AG04450 (cell line): ENCODE results near the gene UBL7. TPM values are rescaled to one million over a fixed set of nuclear protein-coding genes. Genes with fewer than 3 reads are reported as not detected.

Source experiments
- CTCF ChIA-PET: fragments of 300-600, 350-600 bp; formaldehyde crosslinking; extraction: SDS; loops from one replicate; lab custom pipeline; 2022; ENCODE audit warnings: antibody characterized with exemption, inconsistent platforms; lab: Charles Lee
- POLR2A ChIA-PET: fragments of 350-600 bp; formaldehyde crosslinking; extraction: SDS; loops from one replicate; lab custom pipeline; 2021; ENCODE audit warnings: antibody characterized with exemption, inconsistent platforms; lab: Yijun Ruan, JAX
- DNase-seq: peaks from one replicate; pipeline ENCODE4 v3.0.0-alpha.2; 2011; ENCODE audit warnings: low read depth, low spot score
- H3K27ac ChIP-seq: one replicate; pipeline ENCODE4 v1.5.1; 2012; ENCODE audit warnings: low read depth, low read length, control low read depth
- H3K27me3 ChIP-seq: one replicate; pipeline ENCODE4 v1.6.0; 2012; ENCODE audit warnings: low read length; ENCODE audit not compliant: control insufficient read depth, insufficient read depth
- H3K4me3 ChIP-seq: 2 replicates; pipeline ENCODE4 v1.5.1; 2011; ENCODE audit warnings: mild to moderate bottlenecking, low read depth, low read length, control low read depth
- H3K9me3 ChIP-seq: 2 replicates; pipeline ENCODE4 v1.5.1; 2012; ENCODE audit warnings: low read length; ENCODE audit not compliant: control insufficient read depth, insufficient read depth
- CTCF ChIP-seq: IDR thresholded peaks from 2 replicates; pipeline ENCODE4 v1.5.1; 2011; ENCODE audit warnings: low read depth, low read length, control low read depth, inconsistent platforms
- polyA plus RNA-seq: library from polyadenylated mRNA; depleted of rRNA; stranded (reverse); fragments of >200 nt; gene quantifications from 2 replicates; pipeline ENCODE4 v1.2.3, GENCODE V29; 2011

The UBL7 gene
- polyA plus RNA-seq, 1 experiment = 76.6 TPM

- ChIA-PET POLR2A (no interaction called here), CTCF (interaction anchor here (1.3 kb wide), 1 partner anchor 35 kb away, joined by 3 read pairs; no protein-coding TSS in a partner anchor)
- no peak for DNase-seq
- no peaks in the 10 kb centered on the region for H3K9me3 ChIP-seq
- no peak overlapping the region for H3K4me3 ChIP-seq
- no peaks in the 10 kb centered on the region for H3K27me3 ChIP-seq
- H3K27ac ChIP-seq = peak overlapping the region; percentile 57
- no peak for TF ChIP-seq CTCF
These were observed 43.7 kb downstream of the UBL7 start for GRCh38 chr15:74417225-74417624.

- TF ChIP-seq CTCF = no peak
- no peak overlapping the region for H3K4me3 ChIP-seq
These were observed 44.7 kb downstream of the UBL7 start for GRCh38 chr15:74415966-74416916.

GRCh38 chr15:74414603-74415338 is 46.2 kb downstream of the UBL7 start:
- DNase-seq = no peak
- no peak overlapping the region for H3K27ac ChIP-seq
- H3K27me3 ChIP-seq = no peaks in the 10 kb centered on the region
- no peaks in the 10 kb centered on the region for H3K9me3 ChIP-seq
- no peak for TF ChIP-seq CTCF
- POLR2A ChIA-PET = no interaction called here
- no peak overlapping the region for H3K4me3 ChIP-seq
- CTCF ChIA-PET = no interaction called here

More at GRCh38 chr15:74415966-74416916, 44.7 kb downstream of the UBL7 start:
- H3K27me3 ChIP-seq = no peaks in the 10 kb centered on the region
- no peak overlapping the region for H3K27ac ChIP-seq
- POLR2A ChIA-PET = no interaction called here
- DNase-seq = no peak
- no peaks in the 10 kb centered on the region for H3K9me3 ChIP-seq
- CTCF ChIA-PET = no interaction called here

GRCh38 chr15:74414081-74414580 is 46.8 kb downstream of the UBL7 start:
- no peaks in the 10 kb centered on the region for H3K9me3 ChIP-seq
- CTCF ChIA-PET = no interaction called here
- no peak overlapping the region for H3K4me3 ChIP-seq
- TF ChIP-seq CTCF = no peak
- H3K27me3 ChIP-seq = no peaks in the 10 kb centered on the region
- POLR2A ChIA-PET = no interaction called here
- H3K27ac ChIP-seq = no peak overlapping the region
- DNase-seq = no peak
